Measurements from ENCODE around the gene SRSF10.
A peak's percentile ranks its signal among the peaks of the same experiment; 100 is the strongest.
"Not testable (repeated sequence)": the region's sequence is repeated elsewhere in the genome, so short reads cannot be mapped to it uniquely, and the experiment has no call there.

Gene SRSF10

DNA sequence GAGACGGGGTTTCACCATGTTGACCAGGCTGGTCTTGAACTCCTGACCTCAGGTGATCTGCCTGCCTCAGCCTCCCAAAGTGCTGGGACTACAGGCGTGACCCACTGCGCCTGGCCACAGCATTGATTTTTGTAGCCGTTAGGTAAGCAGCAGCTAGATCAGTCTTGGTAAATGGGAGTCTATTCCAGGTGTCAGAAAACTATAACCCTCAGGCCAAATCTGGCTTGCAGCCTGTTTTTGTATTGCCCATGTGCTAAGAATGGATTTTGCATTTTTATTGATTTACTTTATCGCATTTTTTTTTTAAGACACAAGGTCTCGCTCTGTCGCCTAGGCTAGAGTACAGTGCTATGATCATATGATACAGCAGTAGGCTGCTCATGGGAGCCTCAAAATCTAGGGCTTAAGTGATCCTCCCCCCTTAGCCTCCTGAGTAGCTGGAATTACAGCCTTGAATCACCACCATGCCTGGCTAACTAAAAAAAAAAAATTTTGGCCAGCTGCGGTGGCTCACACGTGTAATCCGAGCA is 16.6 kb upstream of the SRSF10 start:
- no peak for DNase-seq

DNA sequence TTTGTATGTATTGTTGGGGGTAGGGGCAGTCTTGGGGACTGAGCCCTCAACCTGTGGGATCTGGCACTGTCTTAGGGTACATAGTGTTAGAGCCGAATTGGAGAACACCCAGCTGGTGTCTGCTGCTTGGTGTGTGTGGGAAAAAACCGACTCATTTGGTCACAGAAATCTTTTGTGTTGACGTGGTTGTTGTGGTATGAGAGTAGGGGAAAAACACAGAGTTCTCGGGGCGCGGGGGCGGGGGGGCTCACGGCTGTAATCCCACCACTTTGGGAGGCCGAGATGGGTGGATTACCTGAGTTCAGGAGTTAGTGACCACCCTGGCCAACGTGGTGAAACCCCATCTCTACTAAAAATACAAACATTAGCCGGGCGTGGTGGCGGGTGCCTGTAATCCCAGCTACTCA is 15.3 kb upstream of the SRSF10 start:
- no peak for DNase-seq

DNA sequence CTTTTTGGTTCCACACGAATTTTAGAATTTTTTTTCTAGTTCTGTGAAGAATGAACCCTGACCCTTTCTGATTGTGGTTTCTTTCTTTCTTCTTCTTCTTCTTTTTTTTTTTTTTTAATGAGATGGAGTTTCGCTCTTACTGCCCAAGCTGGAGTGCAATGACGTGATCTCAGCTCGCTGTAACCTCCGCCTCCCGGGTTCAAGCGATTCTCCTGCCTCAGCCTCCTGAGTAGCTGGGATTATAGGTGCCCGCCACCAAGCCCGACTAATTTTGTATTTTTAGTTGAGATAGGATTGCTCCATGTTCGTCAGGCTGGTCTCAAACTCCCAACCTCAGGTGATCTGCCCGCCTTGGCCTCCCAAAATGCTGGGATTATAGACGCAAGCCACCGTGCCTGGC is 11.9 kb upstream of the SRSF10 start:
- not testable (repeated sequence) for DNase-seq

DNA sequence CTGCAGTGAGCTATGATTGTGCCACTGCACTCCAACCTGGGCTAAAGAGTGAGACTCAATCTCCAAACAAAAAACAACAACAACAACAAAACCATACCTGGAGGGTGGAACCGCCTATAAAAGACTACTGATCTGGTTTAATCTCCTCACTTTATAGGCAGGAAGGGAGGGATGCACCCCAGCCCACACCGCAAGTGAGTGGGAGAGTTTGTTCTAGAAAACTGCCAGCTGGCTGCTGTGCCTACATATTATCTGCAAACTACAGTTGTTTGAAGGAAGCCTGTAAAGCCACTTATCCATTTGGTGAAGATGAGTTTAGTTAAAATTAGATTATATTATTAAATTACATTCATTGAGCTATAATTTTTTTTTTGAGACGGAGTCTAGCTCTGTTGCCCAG is 9.1 kb upstream of the SRSF10 start:
- no peak for DNase-seq

DNA sequence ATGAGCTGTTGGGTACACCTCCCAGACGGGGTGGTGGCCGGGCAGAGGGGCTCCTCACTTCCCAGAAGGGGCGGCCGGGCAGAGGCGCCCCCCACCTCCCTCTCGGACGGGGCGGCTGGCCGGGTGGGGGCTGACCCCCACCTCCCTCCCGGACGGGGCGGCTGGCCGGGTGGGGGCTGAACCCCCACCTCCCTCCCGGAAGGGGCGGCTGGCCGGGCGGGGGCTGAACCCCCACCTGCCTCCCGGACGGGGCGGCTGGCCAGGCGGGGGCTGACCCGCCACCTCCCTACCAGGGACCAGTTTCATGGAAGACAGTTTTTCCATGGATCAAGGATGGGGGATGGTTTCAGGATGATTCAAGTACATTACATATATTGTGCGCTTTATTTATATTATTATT is 6.9 kb upstream of the SRSF10 start:
- DNase-seq: not testable (repeated sequence)

DNA sequence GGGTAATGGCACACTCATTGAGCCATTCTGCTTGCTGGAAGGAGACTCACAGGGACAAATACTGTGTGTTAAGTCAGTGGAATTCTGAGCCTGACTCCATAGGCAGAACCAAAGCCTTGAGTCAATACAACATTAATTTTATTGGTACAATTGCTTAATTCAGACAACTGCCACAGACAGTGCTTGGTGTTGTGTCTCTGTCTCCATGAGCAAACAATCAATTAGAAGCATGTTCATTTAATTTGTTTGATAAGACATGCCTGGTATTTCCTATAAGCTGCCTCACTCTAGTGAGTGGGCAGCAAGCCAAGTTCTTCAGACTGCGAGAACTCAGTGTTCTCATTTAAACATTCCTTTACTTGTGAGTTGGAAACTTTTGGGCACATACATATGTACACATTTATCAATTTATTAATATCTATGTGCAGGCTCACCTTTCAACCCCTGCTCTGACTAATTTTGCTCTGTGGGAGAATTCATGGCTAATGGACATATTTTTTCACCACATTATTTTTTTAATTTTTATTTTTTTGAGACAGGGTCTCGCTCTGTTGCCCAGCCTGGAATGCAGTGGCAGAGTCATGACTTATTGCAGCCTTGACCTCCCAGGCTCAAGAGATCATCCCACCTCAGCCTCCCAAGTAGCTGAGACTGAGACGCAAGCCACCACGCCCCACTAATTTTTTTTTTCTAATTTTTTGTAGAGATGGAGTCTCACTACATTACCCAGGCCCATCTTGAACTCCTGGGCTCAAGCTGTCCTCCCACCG is 4.5 kb upstream of the SRSF10 start:
- DNase-seq: peak; percentile 90

DNA sequence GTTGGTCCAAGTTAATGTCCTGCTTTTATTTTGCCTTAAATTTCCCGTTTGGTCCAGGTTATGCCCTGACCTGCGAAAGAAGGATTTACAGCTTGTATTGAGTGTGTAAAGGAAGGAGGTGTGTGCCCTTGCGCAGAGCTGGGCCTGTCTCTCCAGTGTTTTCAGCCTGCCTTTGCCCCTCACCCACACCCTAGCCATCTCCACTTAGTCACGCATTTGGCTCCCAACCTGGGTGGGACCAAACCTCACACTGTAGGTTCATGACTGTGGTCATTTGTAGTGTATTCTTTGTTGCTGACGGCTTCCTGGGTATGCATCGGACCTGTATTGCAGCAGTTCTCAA is 572 bp upstream of the SRSF10 start:
- peak; percentile 79 for DNase-seq

DNA sequence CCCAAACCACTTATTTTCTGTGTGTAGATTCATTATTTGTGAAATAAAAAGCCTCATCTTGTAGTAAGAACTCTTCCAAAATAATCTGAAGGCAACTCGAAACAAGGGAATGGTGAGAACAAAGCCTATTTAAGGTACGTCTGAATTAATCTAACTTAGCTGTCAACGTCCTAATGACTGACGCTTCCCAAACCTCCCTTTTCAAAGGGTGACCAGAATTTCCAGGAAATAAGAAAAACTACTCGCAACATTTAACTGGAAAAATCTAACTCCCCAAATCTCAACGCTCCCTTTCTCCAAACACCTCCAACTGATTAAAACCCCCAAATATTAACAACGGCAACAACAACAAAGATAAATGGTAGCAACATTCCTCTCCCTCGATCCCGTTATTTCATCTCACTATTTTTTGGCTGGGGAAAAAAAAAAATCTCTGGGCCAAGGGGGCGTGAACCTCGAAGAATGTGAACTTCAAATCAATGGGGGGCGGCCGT is 693 bp downstream of the SRSF10 start:
- DNase-seq: no peak

DNA sequence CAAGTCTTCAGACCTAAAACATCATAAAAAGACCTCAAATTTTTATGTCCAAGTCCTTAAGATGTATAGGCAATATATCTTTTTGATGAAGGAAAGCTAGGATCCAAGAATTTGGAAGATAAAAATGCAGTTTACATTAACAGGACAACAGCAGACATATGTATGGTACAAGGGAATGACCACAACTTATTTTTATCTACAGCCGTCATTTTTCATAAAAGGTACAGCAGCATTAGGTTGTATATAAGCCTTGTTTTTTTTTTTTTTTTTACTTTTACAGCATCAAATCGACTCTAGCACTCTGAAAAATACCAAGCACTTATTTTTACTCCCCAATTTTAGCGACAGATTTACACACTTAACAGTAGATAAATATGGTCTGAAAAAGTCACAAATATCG is 1.3 kb downstream of the SRSF10 start:
- no peak for DNase-seq

DNA sequence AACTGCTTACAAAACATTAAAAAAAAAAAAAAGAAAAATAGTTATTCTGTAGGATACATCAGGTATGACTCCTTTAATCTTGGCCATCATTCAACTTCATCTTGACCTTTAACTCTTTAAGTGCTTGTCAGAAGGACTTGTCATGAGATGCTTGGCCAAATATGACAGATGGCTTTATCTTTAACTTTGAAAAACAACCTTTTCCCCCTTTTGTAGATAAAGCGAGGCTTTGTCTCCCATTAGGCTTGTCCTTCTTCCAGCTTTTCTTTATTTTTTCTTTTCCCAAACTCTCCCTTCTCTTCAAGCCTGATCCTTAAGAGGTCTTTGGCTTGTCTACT is 2.3 kb downstream of the SRSF10 start:
- no peak for DNase-seq

DNA sequence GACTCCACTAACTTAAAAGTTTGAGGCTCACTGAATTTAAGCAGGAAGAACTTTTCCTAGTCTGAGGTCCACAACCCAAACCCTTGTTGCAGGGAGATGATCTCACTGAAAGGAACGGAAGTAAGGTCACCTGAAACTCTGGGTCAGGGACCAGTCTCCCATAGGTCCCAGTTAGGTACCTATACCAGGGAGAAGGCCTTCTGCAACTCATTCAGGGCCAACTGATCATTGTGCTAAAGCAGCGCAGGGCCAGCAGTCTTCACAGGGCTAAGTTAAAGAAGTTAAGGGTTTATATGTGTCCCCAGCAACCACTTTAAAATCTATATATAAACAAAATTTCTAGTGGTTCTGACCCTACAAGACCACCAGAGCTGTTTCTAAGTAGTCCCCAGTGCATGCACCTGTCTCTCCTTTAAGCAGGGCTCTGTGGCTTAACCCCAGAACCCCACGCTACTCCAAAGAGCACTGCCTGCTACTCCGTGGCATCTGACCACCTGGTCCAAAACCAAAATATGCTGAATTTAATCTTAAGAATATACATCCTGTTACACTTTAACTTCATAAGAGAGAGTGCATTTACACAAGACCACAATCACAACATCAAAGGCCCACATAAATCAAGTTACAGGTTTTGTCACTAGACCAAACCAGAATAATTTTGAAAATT is 2.8 kb downstream of the SRSF10 start:
- DNase-seq: no peak

DNA sequence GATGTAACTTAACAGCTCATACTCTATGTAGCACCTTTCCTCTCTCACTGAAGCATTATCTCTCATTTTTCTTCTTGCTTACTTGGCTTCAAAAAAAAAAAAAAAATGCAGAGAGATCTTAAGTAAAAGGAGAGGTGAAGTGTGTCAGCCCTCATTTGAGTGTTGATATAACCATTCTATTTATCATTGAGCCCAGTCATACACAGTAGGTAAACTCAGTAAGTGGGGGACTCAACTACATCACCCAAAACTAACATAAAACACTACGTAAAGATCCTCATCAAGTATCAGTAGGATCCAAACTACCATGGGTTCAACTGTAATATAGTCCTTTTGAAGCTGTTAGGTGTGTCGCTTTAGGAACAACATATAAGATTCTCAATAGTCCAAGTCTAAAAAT is 12.3 kb downstream of the SRSF10 start:
- DNase-seq: no peak

DNA sequence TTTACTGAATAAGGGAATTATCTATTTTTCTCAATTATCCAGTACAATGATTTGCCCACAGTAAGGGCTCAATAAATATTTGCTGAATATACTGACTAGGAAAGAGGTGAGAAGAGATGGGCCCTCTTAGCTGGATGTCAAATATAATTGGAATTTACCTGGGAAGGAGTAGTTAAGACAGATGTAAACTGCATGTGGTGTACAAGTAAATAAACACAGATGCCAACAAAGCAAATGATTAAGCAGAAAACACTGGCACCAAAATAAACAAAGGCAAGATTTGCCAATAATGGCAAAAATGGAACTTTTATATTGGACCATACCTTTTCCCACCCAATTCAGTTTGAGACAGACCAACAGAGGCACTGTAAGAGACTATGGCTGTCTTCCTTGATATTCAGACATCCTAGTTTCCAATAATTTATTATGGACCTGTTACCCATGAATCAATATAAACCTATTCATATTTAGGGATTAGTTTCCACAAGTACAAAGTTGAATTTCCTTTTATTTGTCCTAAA is 13.1 kb downstream of the SRSF10 start:
- no peak for DNase-seq

DNA sequence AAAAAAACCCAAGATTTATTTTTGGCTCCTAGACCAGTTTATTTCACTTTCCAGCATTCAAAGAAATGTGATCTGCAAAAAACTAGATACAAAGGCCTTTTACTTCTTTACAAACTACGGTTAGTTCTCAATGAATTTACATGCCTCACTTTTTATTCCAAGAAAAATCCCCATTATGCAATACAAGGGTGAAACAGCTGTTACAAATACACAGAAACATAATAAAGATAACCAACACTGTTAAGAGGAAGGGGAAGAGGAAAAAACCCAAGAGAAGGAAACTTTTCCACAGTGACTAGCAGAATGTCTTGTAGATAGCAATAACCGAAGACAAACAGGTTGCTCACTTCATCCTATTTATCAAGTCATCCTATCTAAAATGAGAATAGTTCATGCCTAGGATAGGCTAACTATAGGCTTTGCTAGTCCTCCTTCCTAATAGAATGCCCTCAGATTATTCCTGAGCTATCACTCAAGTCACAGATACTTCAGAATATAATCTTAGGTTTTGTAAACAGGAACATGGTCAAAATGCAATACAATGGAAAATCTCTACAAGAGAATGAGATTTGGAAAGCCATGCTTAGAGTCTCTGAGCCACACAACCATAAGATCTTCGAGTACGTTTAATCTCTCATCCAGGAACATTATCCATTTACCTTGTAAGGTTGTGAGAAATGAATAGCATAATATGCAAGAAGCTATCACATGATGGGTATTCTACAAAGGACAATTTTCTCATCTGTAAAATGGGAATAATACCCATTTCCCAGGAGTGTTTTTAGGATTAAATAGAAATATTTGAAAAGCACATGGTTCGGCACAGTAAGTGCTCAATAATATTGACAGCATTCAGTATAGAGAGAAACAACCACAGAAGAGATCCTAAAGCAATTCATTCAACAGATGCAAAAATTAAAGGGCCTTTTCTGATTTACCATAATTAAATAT is 15.1 kb downstream of the SRSF10 start:
- DNase-seq: no peak

DNA sequence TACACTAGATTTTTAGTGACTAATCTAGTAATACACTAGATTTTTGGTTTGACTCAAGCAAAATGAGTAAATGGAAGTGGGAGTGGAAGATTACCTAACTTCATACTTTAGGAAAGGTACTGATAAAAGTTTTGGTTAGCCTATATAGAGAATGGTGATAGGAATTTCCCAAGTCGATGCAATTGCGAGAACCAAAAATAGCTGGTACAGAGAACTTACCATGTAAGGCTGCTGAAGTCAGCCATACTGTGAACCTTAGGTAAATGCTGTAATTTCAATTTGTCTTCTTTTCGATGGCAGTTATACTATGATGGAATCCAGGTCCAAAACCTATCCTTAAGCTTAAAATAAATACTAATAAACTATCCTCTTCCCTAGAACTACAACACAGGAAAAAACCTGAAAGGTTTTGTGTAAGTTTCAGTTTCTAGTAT is 15.9 kb downstream of the SRSF10 start:
- no peak for DNase-seq

DNA sequence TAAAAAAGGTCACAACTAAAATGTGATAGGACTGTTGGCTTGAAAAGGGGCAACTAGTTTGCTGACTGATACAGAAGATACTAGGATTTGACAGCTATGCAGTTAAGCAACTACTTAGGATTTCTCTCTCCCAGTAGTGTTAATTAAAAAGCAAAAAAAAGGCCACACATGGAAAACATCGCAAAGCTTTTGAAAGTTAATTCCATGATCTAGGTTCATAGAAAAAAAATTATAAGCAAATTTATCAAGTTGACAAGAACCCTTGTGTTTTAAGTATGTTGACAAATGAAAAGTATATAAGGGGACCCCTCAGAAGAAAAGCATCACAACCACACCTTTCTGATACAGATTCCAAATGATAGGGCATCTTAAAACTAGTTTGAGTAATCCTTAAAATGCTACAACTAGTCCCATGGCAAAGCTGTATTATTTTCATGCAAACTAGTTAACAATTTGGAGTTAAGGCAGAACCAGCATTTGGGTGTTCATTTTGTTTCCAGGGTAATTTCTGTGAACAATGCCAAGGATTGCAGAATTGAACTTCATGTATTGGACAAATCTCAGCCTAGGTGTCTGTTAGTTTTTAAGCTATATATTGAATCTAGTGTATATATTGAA is 16.4 kb downstream of the SRSF10 start:
- DNase-seq: no peak

DNA sequence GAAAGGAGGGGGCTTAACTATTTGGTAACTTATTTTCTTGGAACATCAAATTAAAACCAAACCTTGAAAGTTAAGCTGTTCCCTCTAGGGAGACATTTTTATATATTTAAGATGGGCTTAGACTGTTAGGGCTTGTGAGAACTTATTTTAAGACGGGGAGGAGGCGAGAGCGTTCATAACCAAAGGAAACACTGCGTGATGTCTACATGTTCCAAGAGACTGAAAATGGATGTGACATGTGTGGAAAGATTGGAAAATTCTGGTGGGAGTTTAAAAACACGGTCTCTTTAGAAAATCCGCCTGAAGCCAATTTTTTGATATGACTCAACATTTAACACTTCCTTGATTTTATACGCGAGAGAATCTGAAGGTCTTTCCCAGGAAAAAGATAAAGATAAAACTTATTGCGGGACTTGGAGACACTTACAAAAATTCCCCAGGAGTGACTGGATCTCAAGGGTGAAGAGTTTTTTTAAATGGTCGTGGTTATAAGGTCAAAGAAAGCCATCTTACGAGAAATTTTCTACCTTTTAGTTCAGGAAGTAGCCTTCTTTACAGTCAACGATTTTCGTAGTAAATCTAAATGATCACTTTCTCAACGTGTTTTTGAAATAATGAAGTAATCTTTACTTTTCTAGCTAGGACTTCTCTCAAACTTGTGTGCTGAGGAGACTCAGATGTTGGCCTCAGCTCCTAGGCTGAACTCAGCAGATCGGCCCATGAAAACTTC is 19.7 kb downstream of the SRSF10 start:
- DNase-seq: peak; percentile 30

DNA sequence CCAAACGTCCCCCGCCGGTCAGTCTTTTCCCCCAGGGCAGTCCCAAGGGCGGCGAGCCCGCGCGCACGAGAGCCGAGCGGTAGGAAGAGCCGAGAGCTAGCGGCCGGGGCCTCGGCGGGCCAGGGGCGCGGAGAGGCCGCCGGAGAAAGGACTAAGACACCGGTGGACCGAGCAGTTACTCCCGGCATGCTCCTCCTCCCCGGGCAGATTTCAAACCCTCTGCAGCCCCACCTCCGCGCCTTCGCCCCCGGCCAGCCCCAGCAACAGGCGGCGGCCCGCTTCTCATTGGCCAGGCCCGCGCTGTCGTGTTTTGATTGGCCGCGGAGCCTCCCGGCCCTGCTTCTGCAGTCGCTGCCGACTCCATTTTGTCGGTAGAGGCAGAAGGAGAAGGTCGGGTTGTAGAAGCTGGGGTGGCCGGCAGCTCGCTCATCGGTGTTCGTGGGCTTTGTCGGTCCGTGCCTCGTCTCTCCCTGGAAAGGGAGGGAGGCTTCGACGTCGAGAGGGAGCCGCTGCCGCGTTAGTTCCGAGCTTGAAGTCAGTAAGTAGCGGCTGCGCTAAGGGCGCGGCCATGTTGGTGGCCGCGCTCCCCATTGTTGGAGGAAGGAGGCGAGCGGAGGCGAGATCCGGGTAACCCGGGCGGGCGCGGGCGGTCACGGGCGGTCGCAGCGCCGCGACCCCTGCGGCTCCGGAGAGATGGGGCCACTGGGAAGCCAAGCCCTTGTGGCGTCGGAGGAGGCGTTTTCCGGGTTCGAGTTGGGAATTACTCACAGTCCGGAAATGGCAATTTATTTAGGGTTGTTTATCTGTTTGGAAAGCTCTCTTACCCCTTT is 20.5 kb downstream of the SRSF10 start, which contains the start of gene PNRC2:
Gene PNRC2, plus strand, starts transcription at position 368 of the 830 bp plus-strand sequence. CDS start 1,630 bp downstream, outside the sequence.
- peak; percentile 97 for DNase-seq

DNA sequence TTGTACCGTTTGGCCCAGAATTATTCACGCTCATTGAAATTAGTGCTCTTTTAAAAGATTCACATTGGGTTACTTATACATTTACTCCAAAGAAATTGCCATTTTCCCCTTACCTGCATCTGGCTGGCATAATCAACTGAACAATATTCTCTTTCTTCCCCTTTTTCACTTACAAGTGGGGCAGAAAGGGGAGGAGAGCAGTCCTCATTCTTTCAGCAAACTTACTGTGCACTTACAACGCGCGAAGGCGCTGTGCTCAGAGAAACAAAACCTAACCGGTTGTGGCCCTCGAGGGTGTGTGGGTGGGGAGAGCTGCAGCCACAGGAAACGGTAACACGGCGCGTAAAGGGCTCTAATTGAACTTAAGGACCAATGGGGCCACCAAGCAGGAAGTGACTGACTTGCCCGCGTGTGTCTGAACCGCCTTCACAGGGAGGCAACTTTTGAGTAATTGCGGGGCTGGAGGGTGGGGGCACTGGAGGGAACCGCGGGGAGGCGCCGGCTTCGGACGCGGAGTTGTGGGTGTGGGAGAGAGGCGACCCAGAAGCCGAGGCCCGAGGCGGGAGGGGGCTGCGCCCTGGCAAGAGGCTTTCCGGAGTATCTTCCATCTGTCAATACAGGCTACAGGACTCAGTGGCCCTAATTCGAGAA is 21.2 kb downstream of the SRSF10 start:
- DNase-seq: peak; percentile 95
